22Rv1 (cell line): ENCODE data around the gene AFF4.

Experiments
- ZFX ChIP-seq: fragments of 450-650 bp; IDR thresholded peaks from 2 replicates; pipeline ENCODE4 v1.6.1; 2017; ENCODE audit warnings: antibody characterized with exemption, borderline replicate concordance
- TF ChIP-seq, protein P1 (sequence below): fragments of 450-650 bp; IDR thresholded peaks from 2 replicates; pipeline ENCODE4 v1.5.1; 2017; ENCODE audit warnings: mild to moderate bottlenecking

DNA sequence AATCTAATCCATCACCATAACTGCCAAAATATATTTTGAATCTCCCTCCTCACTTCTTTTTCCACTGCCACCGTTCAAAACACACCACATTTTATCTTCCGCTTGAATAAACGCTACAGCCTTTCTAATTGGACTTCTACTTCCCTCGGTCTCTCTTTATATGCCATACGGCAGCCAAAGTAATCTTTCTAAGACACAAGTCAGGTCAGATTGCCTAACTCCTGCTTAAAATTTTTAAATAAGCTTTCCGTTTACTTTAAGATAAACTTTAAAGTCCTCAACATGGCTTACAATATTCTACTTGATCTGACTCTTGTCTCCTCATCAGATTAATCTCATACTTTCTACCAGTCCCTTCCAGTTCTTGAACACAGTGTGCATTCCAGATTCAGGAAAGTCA lies 9.7 kb downstream of the AFF4 start:
- TF ChIP-seq, protein P1, sequence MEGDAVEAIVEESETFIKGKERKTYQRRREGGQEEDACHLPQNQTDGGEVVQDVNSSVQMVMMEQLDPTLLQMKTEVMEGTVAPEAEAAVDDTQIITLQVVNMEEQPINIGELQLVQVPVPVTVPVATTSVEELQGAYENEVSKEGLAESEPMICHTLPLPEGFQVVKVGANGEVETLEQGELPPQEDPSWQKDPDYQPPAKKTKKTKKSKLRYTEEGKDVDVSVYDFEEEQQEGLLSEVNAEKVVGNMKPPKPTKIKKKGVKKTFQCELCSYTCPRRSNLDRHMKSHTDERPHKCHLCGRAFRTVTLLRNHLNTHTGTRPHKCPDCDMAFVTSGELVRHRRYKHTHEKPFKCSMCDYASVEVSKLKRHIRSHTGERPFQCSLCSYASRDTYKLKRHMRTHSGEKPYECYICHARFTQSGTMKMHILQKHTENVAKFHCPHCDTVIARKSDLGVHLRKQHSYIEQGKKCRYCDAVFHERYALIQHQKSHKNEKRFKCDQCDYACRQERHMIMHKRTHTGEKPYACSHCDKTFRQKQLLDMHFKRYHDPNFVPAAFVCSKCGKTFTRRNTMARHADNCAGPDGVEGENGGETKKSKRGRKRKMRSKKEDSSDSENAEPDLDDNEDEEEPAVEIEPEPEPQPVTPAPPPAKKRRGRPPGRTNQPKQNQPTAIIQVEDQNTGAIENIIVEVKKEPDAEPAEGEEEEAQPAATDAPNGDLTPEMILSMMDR = no peak
- TF ChIP-seq ZFX = no peak
